GM18858 (cell line): ENCODE results near the gene YIF1B.
"Not testable (repeated sequence)": the region's sequence is repeated elsewhere in the genome, so short reads cannot be mapped to it uniquely, and the experiment has no call there.

Experiments
- ATAC-seq: cut with Tn5 transposase; IDR thresholded peaks from one replicate; pipeline ENCODE4 v1.9.1; 2021; ENCODE audit not compliant: unreplicated experiment

YIF1B gene

DNA sequence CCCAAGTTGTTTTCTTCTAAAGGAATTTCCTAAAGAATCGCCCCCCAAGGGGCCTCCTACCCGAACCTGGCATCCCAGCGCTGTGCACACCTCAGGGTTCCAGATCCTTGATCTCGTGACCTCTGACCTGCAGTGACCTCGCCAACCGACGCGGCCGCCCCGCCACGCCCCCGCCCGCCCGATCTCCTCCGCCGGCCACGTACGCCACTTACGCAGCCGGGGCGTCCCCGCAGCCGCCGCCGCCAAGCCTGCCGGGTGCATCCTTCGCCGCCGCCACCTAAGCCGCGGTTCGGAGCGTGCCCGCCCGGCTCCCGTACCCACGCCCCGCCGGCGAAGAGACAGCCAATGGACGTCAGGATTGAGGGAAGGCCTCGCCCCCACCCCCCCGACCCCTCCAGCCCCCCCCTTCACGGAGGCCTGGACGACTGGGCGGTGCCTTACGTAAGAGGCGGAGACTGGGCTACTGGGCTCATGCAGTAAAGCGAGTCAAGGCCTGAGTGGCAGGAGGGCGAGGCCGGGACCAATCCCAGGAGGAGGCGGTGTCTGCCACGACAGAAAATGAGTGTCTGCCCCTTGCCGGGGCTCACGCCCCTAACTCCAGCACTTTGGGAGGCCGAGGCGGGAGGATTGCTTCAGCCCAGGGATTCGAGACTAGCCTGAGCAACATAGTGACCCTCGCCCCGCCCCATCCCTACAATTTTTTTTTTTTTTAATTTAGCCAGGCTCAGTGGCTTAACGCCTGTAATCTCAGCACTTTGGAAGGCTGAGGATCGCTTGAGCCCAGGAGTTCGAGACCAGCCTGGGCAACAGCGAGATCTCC is at the start of gene YIF1B:
Gene YIF1B, minus strand, starts transcription at position 291 of the 820 bp plus-strand sequence. Its CDS starts 30 bp downstream, at position 261.
- ATAC-seq, result peak; percentile 54

DNA sequence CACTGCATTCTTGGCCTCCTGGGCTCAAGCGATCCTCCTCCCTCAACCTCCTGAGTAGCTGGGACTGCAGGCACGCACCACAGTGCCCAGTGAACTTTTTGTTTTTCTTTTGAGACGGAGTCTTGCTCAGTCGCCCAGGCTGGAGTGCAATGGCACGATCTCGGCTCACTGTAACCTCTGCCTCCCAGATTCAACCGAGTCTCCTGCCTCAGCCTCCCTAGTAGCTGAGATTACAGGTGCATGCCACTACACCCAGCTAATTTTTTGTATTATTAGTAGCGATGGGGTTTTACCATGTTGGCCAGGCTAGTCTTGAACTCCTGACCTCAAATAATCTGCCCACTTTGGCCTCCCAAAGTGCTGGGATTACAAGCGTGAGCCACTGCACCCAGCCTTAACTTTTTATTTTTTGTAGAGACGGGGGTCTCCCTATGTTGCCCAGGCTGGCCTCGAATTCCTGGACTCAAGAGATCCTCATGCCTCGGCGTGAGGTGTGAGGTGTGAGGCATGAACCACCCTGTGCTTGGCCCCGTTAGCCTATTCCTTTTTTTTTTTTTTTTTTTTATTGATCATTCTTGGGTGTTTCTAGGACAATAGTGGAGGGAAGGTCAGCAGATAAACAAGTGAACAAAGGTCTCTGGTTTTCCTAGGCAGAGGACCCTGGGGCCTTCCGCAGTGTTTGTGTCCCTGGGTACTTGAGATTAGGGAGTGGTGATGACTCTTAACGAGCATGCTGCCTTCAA is 47.4 kb upstream of the YIF1B start:
- not testable (repeated sequence) for ATAC-seq

- no peak for ATAC-seq
Observed at GRCh38 chr19:38362076-38362945, 46.6 kb upstream of the YIF1B start.

DNA sequence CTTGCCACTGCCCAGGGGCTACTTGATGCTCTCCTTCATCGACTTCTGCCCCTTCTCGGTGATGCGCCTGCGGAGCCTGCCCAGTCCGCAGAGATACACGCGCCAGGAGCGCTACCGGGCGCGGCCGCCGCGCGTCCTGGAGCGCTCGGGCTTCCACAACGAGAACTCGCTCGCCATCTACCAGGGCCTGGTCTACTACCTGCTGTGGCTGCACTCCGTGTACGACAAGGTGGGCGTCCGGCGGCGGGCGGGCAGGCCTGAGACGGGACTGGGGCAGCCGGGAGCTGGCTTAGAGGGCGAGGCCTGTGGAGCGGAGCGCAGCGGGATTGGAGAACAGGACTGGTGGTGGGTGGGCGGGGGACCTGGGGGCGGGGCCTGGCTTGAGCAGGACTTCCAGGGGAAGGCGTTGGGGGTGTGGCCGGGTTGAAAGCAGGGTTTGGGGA is 45.9 kb upstream of the YIF1B start:
- no peak for ATAC-seq

DNA sequence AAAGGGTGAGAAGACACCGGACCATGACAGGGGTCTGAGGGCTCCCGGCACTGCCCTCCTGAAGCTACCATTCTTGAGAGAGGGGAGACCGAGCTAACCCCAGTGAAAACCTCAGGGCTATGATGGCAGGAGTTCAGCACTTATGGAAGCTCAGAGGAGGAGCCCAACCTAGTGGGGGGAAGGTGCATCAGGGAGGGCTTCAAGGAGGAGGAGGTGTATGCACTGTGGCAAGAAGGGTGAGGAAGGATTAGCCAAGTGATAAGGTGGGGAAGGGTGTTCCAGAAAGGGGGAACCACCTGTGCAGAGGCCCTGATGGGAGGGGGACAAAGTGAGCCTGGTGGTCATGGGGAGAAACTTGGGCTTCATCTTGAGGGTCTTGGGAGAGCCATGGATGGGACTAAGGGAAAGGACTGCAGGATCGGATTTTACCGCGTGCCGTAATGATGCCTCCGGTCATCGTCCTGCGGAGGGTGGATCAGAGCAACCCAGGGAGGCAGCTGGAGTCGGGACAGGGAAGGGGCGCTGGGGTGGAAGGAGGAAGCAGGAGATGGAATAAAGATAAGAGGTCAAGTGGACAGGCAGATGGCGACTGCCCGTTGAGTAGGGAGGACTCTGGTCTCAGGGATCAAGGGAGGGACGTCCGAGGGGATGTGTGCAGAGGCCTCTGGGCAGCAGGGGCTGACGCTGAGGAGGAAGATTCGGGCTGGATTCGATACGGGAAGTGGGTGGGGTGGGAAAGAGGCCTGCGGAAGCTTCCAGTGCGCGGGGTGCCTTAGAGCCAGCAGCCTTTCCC is 45.3 kb upstream of the YIF1B start:
- no peak for ATAC-seq

DNA sequence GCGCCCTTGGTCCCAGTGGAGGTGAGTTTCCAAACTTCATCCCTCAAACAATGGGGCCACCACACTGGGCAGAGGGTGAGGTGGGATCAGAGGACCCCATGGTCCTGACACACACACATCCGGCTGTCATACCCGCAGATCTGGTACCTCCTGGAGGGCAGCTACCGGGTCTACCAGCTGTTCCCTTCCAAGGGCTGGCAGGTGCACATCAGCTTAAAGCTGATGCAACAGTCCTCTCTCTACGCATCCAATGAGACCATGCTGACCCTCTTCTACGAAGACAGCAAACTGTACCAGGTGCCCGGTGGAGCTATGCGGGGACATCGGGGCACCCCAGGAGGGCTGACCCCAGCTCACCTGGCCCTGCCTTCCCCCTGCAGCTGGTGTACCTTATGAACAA is 44.6 kb upstream of the YIF1B start:
- ATAC-seq, result no peak

DNA sequence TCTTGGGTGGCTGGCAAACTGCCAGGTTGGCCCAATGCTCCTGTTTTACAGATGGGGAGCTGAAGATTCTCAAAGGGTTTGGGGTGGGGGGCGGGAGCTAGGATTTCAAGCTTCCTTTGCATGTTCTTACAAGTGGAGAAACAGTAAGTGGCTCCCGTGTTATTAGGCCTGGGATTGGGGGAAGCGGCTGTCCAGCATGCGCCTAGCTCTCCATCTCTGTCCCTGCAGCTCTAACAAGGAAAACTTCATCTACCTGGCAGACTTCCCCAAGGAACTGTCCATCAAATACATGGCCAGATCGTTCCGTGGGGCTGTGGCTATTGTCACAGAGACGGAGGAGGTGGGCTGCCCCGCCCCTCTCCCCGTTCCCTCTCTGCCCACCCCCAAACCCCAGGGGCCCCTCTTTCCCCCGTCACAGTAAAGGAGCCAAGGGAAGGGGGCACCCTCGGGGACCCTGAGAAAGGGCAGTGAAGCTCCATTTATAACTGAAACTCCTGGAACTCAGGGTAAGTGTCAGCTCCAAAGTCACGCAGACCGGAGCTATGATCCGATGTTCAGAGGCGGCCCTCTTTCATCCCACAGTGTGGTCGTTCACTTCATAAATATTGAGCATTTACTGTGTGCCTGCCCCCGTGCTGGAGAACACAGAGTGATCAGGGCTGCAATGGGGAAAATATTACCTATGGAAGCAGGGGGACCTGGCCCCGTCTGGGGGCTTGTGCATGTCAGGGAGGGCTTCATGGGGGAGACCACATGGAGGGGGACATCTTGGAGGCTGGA is 43.7 kb upstream of the YIF1B start:
- no peak for ATAC-seq

DNA sequence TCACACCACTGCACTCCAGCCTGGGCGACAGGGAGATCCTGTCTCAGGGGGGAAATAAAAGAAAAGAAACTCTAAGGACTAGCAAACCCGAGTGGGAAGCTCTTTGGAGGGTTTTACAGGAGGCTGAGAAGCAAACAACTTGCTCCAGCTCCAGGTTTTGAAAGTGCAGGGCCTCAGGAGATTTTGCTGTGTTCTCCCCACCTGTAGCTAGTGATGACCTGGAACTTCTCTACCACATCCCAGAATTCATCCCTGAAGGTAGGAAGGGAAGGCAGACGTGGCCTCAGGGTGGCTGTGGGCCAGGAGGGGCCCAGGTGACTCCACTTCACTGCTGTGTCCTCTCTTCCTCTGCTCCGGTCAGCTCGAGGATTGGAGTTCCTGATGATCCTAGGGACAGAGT is 42.3 kb upstream of the YIF1B start:
- no peak for ATAC-seq

DNA sequence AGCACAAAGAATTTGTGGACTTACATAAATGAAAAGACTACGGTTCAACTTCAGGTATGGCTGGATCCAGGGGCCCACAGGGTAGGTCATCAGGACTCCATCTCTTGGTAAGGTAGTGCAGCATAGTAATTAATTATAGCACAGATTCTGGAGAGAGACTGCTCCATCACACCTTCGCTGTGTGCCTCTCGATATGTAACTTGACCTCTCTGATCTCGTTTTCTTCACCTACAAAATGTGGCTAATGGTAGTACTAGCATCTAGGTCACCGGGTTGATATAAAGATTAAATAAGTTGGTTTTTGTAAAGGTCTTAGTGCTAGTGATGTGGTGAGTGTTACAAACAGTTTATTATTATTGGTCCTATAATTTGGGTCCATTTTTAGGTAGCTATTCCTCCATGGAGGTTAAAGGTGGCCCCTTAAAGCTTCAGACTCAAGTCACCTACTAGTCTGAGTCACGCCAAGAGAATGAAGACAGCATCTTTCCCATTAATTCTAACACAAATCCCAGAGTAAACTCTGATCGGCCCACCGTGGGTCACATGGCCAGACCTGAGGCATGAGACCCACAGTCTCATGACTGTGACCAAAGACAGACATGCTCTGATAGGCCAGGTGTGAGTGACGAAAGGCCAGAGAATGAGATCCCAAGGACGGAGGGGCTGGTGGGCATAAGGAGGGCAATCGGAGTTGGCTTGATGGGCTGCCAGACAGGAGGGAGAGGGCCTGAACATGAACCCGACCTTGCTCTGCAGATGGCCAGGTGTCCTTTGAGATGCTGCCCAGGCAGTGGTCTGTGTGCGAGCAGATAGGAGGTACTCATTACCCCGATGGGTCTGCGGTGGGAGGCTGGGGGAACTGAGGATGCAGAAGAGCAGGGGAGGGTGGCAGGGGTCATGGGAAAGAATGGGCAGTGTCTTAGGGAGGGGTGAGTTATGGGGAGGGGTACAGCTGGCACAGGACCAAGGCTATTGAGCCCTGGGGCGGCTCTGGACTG is 40.3 kb upstream of the YIF1B start:
- no peak for ATAC-seq

DNA sequence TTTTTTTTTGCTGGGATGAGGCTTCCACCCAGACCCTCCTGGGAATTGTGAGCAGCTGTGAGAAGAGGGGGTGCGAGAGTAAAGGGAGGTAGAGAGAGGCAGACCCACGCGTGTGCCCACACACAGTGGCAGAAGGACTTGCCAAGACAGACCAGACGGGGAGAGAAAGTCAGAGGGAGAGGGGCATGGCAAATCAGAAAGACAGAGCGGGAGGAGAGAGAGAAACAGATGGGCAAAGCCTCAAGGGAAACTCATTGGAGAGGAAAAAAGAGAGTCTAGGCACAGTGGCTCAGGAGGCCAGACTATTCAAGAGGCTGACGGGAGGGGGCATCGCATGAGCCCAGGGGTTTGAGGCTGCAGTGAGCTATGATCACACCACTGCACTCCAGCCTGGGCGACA is 36.9 kb upstream of the YIF1B start:
- ATAC-seq, result no peak

DNA sequence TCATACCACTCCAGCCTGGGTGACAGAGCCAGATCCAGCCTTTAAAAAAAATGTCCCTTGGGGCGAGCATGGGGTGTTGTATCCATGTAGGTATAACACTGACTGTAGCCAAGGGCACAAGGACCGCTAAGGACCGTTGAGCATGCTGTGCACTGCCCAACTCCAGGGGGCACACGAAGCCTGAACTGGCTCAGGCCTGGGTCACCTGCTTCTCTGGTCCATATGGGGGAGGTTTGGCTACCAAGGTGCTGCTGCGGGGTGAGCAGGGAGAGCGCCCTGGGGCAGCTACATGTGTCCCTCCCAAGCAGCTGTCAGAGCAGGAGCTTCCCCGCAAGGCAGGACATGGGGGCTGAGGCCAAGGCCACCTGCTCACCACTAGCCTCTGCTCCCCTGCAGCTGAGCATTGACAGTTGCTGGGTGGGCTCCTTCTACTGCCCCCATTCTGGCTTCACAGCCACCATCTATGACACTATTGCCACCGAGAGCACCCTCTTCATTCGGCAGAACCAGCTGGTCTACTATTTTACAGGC is 36.2 kb upstream of the YIF1B start:
- ATAC-seq, result no peak

GRCh38 chr19:38350883-38351282 is 35.1 kb upstream of the YIF1B start:
- no peak for ATAC-seq

GRCh38 chr19:38346837-38347236 is 31.1 kb upstream of the YIF1B start:
- no peak for ATAC-seq

GRCh38 chr19:38340927-38341326 is 25.2 kb upstream of the YIF1B start:
- no peak for ATAC-seq

- not testable (repeated sequence) for ATAC-seq
Observed at GRCh38 chr19:38339011-38339410, 23.3 kb upstream of the YIF1B start.

DNA sequence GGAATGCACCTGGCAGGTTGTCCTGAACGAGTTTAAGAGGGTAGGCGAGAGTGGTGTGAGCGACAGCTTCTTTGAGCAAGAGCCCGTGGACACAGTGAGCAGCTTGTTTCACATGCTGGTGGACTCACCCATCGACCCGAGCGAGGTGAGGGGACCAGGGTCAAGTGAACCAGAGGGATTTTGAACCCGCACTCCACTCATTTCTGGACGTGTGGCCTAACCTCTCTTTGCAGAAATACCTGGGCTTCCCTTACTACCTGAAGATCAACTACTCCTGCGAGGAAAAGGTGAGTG is 21.6 kb upstream of the YIF1B start:
- ATAC-seq, result no peak

DNA sequence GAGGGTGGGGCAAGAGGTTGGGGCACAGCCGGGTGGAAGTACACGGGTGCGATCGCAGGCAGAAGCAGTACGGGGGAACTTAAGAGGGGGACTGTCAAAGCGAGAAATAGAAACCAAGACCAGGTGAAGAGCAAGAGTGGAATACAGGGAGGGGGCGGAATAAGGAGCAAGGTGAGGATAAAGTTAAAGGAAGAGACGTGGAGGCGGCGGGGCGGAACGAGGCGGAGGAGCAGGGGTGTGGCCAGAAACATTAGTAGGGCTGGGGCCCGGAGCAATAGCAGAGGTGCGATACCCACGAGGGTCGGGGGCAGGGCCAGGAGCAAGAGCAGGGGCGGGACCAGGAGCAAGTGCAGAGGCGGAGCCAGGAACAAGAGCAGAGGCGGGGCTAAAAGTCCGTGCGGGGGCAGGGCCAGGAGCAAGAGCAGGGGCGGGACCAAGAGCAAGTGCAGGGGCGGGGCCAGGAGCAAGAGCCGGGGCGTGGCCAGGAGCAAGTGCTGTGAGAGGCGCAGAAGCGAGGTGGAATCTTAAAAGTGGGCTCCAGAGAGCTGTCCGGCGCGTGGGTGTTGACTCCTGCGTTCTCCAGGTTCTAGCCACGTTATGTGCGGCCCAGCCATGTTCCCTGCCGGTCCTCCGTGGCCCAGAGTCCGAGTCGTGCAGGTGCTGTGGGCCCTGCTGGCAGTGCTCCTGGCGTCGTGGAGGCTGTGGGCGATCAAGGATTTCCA is 21.1 kb upstream of the YIF1B start:
- peak; percentile 25 for ATAC-seq
